Bronchial smooth muscle cell (primary cell): Measurements from ENCODE around the gene SYN1. TPM values are rescaled to one million over a fixed set of nuclear protein-coding genes. Genes with fewer than 3 reads are reported as not detected.

ENCODE experiments used
- total RNA-seq: library from RNA; depleted of rRNA; stranded (reverse); fragments of >200 nt; gene quantifications from 2 replicates; pipeline ENCODE4 v1.2.1, GENCODE V29; 2014

Gene SYN1
- 0.09 and 0.16 TPM in 2 replicates for total RNA-seq

DNA sequence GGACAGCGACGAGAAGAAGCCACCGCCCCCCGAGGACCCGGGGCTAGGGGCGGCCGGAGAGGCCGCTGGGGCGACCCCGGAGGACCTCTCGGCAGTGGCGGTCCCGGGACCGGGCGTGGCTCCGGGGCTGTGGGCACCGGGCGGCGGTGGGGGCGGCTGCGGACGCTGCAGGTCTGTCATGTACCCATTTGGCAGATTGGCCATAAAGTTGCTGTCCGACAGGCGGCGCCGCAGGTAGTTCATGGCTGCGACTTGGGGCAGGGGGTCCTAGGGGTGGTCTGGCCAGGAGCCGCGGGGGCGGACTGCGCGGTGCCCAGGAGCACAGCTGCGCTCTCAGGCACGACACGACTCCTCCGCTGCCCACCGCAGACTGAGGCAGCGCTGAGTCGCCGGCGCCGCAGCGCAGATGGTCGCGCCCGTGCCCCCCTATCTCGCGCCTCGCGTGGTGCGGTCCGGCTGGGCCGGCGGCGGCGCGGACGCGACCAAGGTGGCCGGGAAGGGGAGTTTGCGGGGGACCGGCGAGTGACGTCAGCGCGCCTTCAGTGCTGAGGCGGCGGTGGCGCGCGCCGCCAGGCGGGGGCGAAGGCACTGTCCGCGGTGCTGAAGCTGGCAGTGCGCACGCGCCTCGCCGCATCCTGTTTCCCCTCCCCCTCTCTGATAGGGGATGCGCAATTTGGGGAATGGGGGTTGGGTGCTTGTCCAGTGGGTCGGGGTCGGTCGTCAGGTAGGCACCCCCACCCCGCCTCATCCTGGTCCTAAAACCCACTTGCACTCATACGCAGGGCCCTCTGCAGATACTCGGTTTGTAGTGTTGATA, at the start of gene SYN1:
SYN1 (minus strand) TSS at position 372 of the 817 bp plus-strand sequence; CDS start at position 243, 129 bp downstream.

DNA sequence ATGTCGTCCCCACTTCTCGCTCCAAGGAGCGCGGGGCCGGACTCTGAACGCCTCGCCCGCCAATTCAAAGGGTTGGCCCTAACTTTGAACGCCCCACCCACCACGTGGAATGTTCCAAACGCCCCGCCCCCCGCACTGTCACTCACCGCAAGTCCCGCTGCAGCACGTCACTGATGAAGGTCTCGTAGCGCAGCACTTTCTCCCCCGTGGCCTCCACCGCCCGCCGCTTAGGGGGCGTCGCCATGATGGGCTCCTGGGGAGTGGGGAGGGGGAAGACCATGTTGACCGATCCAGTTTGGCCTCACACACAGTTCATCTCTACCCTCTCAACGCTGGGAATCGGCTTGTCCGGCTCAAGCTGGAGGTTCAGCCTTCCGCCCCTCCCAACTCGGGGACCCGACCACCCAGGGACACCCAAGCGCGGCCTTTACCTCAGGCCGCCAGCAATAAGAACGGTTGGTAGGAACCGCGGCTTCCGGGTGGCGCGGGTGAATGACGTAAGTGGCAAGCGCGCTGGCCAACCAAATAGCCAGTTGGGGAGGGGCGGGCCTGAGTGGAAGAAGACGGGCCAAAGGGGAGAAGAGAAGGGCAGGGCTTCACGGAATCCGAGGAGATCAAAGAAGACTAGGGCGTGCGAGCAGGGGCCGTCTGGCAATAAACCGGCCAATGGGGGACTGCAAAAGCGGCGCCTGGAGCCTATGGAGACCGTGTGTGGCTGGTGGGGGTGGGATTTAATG, 39.2 kb upstream of the SYN1 start, which contains the start of gene UXT:
UXT (minus strand) TSS at position 497 of the 737 bp plus-strand sequence; CDS start at position 244, 253 bp downstream.

DNA sequence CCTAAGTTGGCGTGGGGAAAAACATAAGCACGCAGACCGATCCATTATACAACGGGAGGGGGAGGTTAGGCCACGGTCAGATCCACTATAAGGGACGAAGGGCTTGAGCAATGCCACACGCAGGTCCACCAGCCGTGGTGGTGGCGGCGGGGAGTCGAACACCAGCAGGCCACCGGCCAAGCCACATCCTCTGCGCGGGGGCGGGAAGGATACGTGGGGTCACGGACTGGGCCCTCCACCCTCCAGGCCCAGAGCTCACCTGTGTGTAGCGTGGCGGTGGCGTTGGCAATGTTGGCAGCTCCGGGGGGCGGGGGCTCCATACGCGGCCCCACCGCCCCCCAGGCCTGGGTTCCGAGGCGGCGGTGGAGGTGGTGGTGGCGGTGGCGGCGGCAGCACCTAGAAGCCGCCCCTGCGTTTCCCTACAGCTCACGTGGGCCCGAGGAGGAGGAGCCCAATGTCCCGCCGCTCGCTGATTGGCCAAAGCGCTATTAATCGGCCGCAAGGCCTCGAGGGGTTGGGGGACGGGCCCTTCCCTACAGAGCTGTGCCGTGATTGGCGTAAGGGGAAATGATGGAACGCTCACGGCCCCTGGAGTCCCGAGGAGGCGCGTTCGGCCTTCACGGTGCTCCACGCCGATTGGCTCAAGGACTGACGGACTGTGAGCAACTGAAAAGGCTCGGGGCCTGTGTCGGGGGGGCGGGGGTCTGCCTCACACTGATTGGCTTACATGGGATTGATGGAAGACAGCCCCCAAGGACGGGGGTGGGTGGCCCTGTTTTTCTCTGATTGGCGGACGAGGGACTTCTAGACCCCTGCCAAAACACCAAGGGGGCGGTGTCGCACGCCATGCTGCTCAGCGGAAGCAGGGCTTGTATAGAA, 30.7 kb upstream of the SYN1 start, which contains the start of gene ELK1:
ELK1 (minus strand) TSS at position 400 of the 879 bp plus-strand sequence. CDS start 9,122 bp downstream, outside the sequence.

DNA sequence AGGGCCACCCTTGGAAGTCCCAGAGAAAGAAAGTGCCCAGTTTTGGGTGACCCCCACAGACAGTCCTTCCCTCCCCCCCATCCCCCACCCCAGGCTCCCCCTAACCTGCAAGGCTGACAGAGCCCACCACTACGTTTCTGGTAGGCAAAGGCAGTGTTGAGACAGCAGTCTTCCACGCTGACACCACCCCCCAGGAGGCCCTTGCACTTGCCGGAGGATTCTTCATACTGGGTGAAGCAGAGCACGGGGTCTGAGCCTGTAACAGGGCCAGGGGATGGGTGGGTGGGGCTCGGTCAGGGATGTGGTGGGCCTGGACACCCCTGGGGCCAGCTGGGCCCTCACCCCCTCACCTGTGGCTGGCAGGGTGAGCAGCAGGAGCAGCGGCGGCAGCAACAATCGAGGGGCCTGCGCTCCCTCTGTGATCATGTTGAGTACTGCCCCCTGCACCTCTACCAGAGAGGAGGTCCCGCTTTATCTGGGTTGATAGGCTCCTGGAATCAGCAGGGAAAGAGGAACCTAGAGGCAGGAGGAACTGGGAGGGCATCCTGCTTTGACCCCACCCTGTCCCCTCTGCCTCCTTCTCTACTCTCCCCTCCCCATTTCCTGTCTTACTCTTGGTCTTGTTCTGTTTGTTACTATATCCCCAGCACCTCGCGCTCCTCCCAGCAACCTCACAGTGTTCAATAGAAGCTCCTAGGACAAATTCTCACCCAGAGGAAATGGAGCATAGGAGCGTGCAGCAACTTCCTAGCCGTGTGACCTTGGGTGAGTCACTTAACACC, 10.0 kb upstream of the SYN1 start, which contains the start of gene CFP:
CFP (minus strand) TSS at position 512 of the 782 bp plus-strand sequence; CDS start at position 426, 86 bp downstream.

DNA sequence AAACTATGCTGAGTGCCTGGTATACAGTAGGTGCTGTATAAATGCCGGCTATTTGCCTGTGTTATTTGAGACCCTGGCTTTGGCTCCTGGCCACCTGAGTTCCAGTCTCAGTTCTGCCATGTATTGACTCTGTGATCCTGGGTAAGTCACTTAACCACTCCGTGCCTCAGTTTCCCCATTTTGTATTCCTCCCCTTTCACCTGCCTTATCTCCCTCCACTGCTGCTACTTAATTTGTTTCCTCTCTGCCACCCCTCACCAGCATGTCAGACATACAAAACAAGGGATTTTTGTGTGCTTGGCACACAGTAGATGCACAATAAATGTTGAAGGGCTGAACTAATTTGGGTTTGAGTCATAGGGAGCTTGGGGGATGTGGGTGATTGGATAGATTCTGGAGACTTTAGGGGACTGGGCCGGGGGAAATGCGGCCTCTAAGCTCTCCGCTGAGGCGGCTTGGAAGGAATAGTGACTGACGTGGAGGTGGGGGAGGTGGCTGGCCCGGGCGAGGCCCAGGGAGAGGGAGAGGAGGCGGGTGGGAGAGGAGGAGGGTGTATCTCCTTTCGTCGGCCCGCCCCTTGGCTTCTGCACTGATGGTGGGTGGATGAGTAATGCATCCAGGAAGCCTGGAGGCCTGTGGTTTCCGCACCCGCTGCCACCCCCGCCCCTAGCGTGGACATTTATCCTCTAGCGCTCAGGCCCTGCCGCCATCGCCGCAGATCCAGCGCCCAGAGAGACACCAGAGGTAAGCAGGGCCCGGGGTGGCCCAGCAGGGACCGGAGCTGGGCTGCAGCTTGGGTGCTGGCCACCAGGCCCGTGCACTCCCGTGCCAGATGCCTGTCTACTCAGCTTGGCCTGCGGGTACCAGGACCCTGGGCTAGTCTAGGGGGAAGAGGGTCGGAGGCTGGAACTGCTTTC, 37.7 kb downstream of the SYN1 start, which contains the start of gene TIMP1:
TIMP1 (plus strand) TSS at position 706 of the 917 bp plus-strand sequence. CDS start 980 bp downstream, outside the sequence.

DNA sequence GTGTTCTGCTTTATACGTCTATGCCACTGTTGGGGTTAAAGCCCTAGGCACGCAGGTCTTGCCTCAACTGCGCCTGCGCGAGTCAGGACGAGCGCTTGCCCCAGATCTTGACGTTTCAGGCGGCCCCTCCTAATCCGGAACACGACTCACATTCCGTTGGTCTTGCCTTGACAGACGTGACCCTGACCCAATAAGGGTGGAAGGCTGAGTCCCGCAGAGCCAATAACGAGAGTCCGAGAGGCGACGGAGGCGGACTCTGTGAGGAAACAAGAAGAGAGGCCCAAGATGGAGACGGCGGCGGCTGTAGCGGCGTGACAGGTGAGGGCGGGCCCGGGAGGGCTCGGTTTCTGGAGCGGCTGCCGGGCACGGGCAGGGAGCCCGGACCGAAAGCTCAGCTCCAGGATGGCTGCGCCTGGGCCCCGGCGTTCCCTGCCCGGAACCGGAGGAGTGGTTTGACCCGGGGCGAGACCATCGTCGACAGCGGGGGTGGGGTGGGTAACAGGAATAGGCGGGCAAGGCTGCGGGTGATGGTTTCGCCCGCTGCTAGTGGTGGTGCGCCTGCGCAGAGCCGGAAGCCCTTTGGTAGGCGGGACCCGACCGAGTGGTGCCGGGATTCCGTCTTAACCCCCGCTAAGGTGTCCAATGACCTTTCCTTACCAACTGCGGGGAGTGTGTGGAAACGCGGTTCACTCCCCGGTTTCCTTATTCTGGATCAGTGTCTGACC, 58.6 kb downstream of the SYN1 start, which contains the start of gene ARAF:
ARAF (plus strand) TSS at position 272 of the 725 bp plus-strand sequence. CDS start 1,763 bp downstream, outside the sequence.

Other genes with a start within 250 kb of the SYN1 start
- 0.32 and 0.43 TPM in 2 replicates for gene ZNF157, start 249.3 kb downstream of the SYN1 start, total RNA-seq
- gene ZNF41, start 136.6 kb downstream of the SYN1 start, total RNA-seq: 3.3 and 3.5 TPM in 2 replicates
- 9.0 and 13.3 TPM in 2 replicates for gene ARAF, start 58.7 kb downstream of the SYN1 start, total RNA-seq
- gene TIMP1, start 37.4 kb downstream of the SYN1 start, total RNA-seq: 562 and 1,128 TPM in 2 replicates
- gene CFP, start 10.1 kb upstream of the SYN1 start, total RNA-seq: 0.17 and 0.47 TPM in 2 replicates
- gene ELK1, start 30.7 kb upstream of the SYN1 start, total RNA-seq: 7.7 and 8.2 TPM in 2 replicates
- gene UXT, start 39.3 kb upstream of the SYN1 start, total RNA-seq: 103 and 132 TPM in 2 replicates
- gene ZNF81, start 217.0 kb upstream of the SYN1 start, total RNA-seq: 2.7 and 3.5 TPM in 2 replicates